ENCODE measurements around the gene SLC39A6.
A peak's percentile ranks its signal among the peaks of the same experiment; 100 is the strongest.
"Not testable (repeated sequence)": the region's sequence is repeated elsewhere in the genome, so short reads cannot be mapped to it uniquely, and the experiment has no call there.

SLC39A6 gene

GRCh38 chr18:36095936-36096519, 33.1 kb downstream of the SLC39A6 start:
- in situ Hi-C loops (cut with MboI; ENCODE audit: low pct_unique_long_range_greater_than_20kb, low sequenced_read_pairs, unreplicated experiment): loop anchor here (10.0 kb wide), 1 partner anchor 189 kb away; no protein-coding TSS in a partner anchor
- DNase-seq (ENCODE audit: low spot score): peak; percentile 56
- peak; percentile 48 for TF ChIP-seq CTCF (IDR thresholded peaks at IDR 0.05; ENCODE audit: extremely low read depth, insufficient read depth, missing control alignments)

- in situ Hi-C loops (cut with MboI; ENCODE audit: low pct_unique_long_range_greater_than_20kb, low sequenced_read_pairs, unreplicated experiment): loop anchor here (10.0 kb wide), 1 partner anchor 190 kb away; no protein-coding TSS in a partner anchor
- no peak for DNase-seq (ENCODE audit: low spot score)
- TF ChIP-seq CTCF (IDR thresholded peaks at IDR 0.05; ENCODE audit: extremely low read depth, insufficient read depth, missing control alignments): no peak
These were observed 34.7 kb downstream of the SLC39A6 start for GRCh38 chr18:36094431-36094830.

- not testable (repeated sequence) for DNase-seq (ENCODE audit: low spot score)
- in situ Hi-C loops (cut with MboI; ENCODE audit: low pct_unique_long_range_greater_than_20kb, low sequenced_read_pairs, unreplicated experiment): loop anchor here (10.0 kb wide), 1 partner anchor 193 kb away; no protein-coding TSS in a partner anchor
These were observed 37.0 kb downstream of the SLC39A6 start for GRCh38 chr18:36092116-36092515.

- no peak for TF ChIP-seq CTCF (IDR thresholded peaks at IDR 0.05; ENCODE audit: extremely low read depth, insufficient read depth, missing control alignments)
- in situ Hi-C loops (cut with MboI; ENCODE audit: low pct_unique_long_range_greater_than_20kb, low sequenced_read_pairs, unreplicated experiment): no loop called here
- no peak for DNase-seq (ENCODE audit: low spot score)
These were observed 40.1 kb downstream of the SLC39A6 start for GRCh38 chr18:36089001-36089400.

GRCh38 chr18:36088256-36088655, 40.9 kb downstream of the SLC39A6 start:
- in situ Hi-C loops (cut with MboI; ENCODE audit: low pct_unique_long_range_greater_than_20kb, low sequenced_read_pairs, unreplicated experiment): no loop called here
- TF ChIP-seq CTCF (IDR thresholded peaks at IDR 0.05; ENCODE audit: extremely low read depth, insufficient read depth, missing control alignments): no peak
- no peak for DNase-seq (ENCODE audit: low spot score)

- DNase-seq (ENCODE audit: low spot score): no peak
- no peak for TF ChIP-seq CTCF (IDR thresholded peaks at IDR 0.05; ENCODE audit: extremely low read depth, insufficient read depth, missing control alignments)
- in situ Hi-C loops (cut with MboI; ENCODE audit: low pct_unique_long_range_greater_than_20kb, low sequenced_read_pairs, unreplicated experiment): no loop called here
These were observed 43.0 kb downstream of the SLC39A6 start for GRCh38 chr18:36086186-36086585.

GRCh38 chr18:36085195-36085594, 43.9 kb downstream of the SLC39A6 start:
- in situ Hi-C loops (cut with MboI; ENCODE audit: low pct_unique_long_range_greater_than_20kb, low sequenced_read_pairs, unreplicated experiment): no loop called here
- no peak for TF ChIP-seq CTCF (IDR thresholded peaks at IDR 0.05; ENCODE audit: extremely low read depth, insufficient read depth, missing control alignments)
- DNase-seq (ENCODE audit: low spot score): no peak
